Ovary (tissue), 3 donors: Measurements from ENCODE around the gene LILRA6.
"Not testable (repeated sequence)": the region's sequence is repeated elsewhere in the genome, so short reads cannot be mapped to it uniquely, and the experiment has no call there.

ENCODE experiments used
- EP300 ChIP-seq: sonication (generic); formaldehyde crosslinking; IDR thresholded peaks from one replicate; pipeline ENCODE4 v1.6.1; 2017; ENCODE audit warnings: antibody characterized with exemption
- TF ChIP-seq, protein P1 (sequence below), 3 donors: fragments of 450-650 bp in 2 of 3; fragments of 200-600 bp in 1 of 3; IDR thresholded peaks; one replicate each; pipeline versions ENCODE4 v1.5.1 to v1.8.0; 2016 to 2022; ENCODE audit warnings: antibody characterized with exemption in 3 of 3, mild to moderate bottlenecking in 1 of 3
- donor health status: DM: no; HTN: no; CAD: no.

DNA sequence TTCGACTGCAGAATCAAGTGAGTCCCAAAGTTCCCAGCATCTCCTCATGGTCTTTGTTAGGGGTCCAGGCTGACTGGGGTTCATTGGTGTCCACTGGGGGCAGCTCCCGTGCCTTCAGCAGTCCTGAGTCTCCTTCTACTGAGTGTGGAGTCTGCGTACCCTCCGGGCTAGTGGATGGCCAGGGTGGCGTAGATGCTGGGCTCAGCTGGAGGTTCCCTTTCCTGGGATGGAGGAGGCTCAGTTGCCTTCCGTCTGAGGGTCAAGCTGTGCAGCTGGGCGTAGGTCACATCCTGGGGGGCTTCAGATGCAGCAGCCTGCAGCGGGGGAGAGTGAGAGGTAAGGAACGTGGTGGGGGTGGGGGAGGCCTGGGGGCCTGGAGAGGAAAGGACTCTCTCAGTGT is 31.9 kb upstream of the LILRA6 start:
- TF ChIP-seq, protein P1, sequence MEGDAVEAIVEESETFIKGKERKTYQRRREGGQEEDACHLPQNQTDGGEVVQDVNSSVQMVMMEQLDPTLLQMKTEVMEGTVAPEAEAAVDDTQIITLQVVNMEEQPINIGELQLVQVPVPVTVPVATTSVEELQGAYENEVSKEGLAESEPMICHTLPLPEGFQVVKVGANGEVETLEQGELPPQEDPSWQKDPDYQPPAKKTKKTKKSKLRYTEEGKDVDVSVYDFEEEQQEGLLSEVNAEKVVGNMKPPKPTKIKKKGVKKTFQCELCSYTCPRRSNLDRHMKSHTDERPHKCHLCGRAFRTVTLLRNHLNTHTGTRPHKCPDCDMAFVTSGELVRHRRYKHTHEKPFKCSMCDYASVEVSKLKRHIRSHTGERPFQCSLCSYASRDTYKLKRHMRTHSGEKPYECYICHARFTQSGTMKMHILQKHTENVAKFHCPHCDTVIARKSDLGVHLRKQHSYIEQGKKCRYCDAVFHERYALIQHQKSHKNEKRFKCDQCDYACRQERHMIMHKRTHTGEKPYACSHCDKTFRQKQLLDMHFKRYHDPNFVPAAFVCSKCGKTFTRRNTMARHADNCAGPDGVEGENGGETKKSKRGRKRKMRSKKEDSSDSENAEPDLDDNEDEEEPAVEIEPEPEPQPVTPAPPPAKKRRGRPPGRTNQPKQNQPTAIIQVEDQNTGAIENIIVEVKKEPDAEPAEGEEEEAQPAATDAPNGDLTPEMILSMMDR (IDR thresholded peaks at IDR 0.05): not testable (repeated sequence)
- not testable (repeated sequence) for TF ChIP-seq EP300
